ENCODE results near the gene MPV17. TPM values are rescaled to one million over a fixed set of nuclear protein-coding genes. Genes with fewer than 3 reads are reported as not detected.

The MPV17 gene
- total and polyA plus RNA-seq, 9 of the 15 experiments (the other 6 are each of a cell fraction or from before 2014, with no cell fraction given), result 54.7 to 140 (median 70.2) TPM

DNA sequence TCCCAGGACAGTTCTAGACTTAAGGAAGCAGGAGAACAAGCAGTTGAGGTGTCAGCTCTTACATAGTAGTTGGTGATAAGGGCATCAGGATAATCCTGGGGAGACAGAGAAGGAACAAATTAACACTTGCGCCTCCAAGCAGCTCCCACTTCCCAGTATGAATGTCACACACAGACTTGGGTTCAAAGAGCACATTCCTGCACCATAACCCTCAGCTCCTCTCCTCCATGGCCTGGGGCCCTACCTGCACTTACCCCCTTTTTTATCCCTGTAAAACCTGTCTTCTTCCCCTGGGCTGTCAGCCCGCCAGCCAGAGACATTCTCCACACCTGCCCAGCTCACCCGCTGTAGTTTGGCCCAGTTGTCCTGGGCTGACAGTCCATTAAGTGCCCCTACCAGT, 10.7 kb downstream of the MPV17 start:
- H3K79me2 ChIP-seq (ENCODE audit: control insufficient read depth, insufficient read depth, low read length), result no peaks in the 10 kb centered on the region
- no peak for TF ChIP-seq NRF1 (conservative IDR thresholded peaks at IDR 0.05 in 1 of 2, IDR thresholded peaks at IDR 0.05 in 1 of 2)
- no peak for TF ChIP-seq MIER1 (IDR thresholded peaks at IDR 0.05; ENCODE audit: low read depth)
- no peak for TF ChIP-seq POLR3G (IDR thresholded peaks at IDR 0.05; ENCODE audit: extremely low read depth, insufficient read length, insufficient replicate concordance)
- TF ChIP-seq ZFX (CRISPR knock-in tag; IDR thresholded peaks at IDR 0.05), result no peak
- TF ChIP-seq ARID2 (IDR thresholded peaks at IDR 0.05), result no peak
- TF ChIP-seq, protein P1, sequence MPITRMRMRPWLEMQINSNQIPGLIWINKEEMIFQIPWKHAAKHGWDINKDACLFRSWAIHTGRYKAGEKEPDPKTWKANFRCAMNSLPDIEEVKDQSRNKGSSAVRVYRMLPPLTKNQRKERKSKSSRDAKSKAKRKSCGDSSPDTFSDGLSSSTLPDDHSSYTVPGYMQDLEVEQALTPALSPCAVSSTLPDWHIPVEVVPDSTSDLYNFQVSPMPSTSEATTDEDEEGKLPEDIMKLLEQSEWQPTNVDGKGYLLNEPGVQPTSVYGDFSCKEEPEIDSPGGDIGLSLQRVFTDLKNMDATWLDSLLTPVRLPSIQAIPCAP (CRISPR knock-in tag; IDR thresholded peaks at IDR 0.05; ENCODE audit: borderline replicate concordance), result no peak
- ATAC-seq, result no peak
- no peak overlapping the region for H2AFZ ChIP-seq (ENCODE audit: low read depth, low read length)
- in situ Hi-C loops (cut with MboI), result no loop called here
- H3K9ac ChIP-seq (ENCODE audit: insufficient read depth in 1 of 2, low read depth in 2 of 2, low read length in 2 of 2), result no peak overlapping the region
- H3K27me3 ChIP-seq (ENCODE audit: control insufficient read depth in 2 of 2, insufficient read depth in 2 of 2, low read length in 2 of 2), result no peaks in the 10 kb centered on the region
- H3K4me3 ChIP-seq, result no peak overlapping the region
- 0 out of 2 replicates have a peak, but pooled peaks cover 6% of the 10 kb centered on the region for H4K20me1 ChIP-seq (replicated peaks; ENCODE audit: control insufficient read depth, insufficient read depth, low read length)
- ChIA-PET POLR2A (no interaction called here), CTCF (ENCODE audit: low intra/inter-chr PET ratio) (no interaction called here)
- WGBS (ENCODE audit: insufficient coverage, low coverage, missing lambda C conversion rate), result 87% methylated on average over 3 of the region's 3 CpGs
- peaks cover 26% of the 10 kb centered on the region; the same call in 2 of the 3 replicates for H3K36me3 ChIP-seq (ENCODE audit: control insufficient read depth, insufficient read depth, low read length)
- no peak overlapping the region for H3K27ac ChIP-seq (ENCODE audit: extremely low read depth, low read depth, low read length)
- no peaks in the 10 kb centered on the region for H3K9me3 ChIP-seq (replicated peaks; ENCODE audit: control insufficient read depth, insufficient read depth, low read depth, low read length)
- intact Hi-C loops (cut with micrococcal nuclease), result no loop called here
- no peak overlapping the region for H3K4me2 ChIP-seq (ENCODE audit: insufficient read depth, low read length)
- H3K4me1 ChIP-seq (replicated peaks in 1 of 2; ENCODE audit: control insufficient read depth in 2 of 2, insufficient read depth in 2 of 2, low read length in 2 of 2), result peaks cover 0 to 15% of the 10 kb centered on the region in 2 experiments; a peak in 3 of 5 replicates
- H3K9me1 ChIP-seq (ENCODE audit: control insufficient read depth, insufficient read depth, low read length), result peaks cover 6% of the 10 kb centered on the region
- no TSS peak for BruUV-seq (replicated peaks)
- DNase-seq (ENCODE audit: extremely low read depth in 1 of 4, low spot score in 3 of 4), result no peak
- no peak for FAIRE-seq

All from K562 (cell line).